HG02870 (cell line): ENCODE measurements around the gene VSNL1.

Experiments used
- ATAC-seq: cut with Tn5 transposase; IDR thresholded peaks from one replicate; pipeline ENCODE4 v1.9.1; 2021; ENCODE audit warnings: mild to moderate bottlenecking, moderate library complexity; ENCODE audit not compliant: unreplicated experiment

Gene VSNL1

GRCh38 chr2:17607379-17607778, 66.9 kb downstream of the VSNL1 start:
- peak; percentile 53 for ATAC-seq

GRCh38 chr2:17608251-17608650, 67.8 kb downstream of the VSNL1 start:
- no peak for ATAC-seq

GRCh38 chr2:17610521-17610920, 70.0 kb downstream of the VSNL1 start:
- no peak for ATAC-seq

GRCh38 chr2:17611036-17611435, 70.5 kb downstream of the VSNL1 start:
- ATAC-seq = no peak

- ATAC-seq = no peak
Measured at GRCh38 chr2:17614174-17614930, 73.9 kb downstream of the VSNL1 start.

GRCh38 chr2:17615147-17615546, 74.7 kb downstream of the VSNL1 start:
- no peak for ATAC-seq

GRCh38 chr2:17615728-17616351, 75.3 kb downstream of the VSNL1 start:
- ATAC-seq = no peak

GRCh38 chr2:17616405-17616804, 75.9 kb downstream of the VSNL1 start:
- no peak for ATAC-seq

- no peak for ATAC-seq
Measured at GRCh38 chr2:17617516-17617915, 77.0 kb downstream of the VSNL1 start.

- no peak for ATAC-seq
Measured at GRCh38 chr2:17617955-17618354, 77.5 kb downstream of the VSNL1 start.

- ATAC-seq = no peak
Measured at GRCh38 chr2:17620280-17620679, 79.8 kb downstream of the VSNL1 start.

GRCh38 chr2:17620841-17621240, 80.3 kb downstream of the VSNL1 start:
- ATAC-seq = no peak

GRCh38 chr2:17621781-17622180, 81.3 kb downstream of the VSNL1 start:
- no peak for ATAC-seq

GRCh38 chr2:17625446-17625845, 85.0 kb downstream of the VSNL1 start:
- ATAC-seq = no peak

- no peak for ATAC-seq
Measured at GRCh38 chr2:17626986-17627385, 86.5 kb downstream of the VSNL1 start.

GRCh38 chr2:17627434-17627833, 86.9 kb downstream of the VSNL1 start:
- no peak for ATAC-seq

- peak; percentile 53 for ATAC-seq
Measured at GRCh38 chr2:17628349-17629261, 88.1 kb downstream of the VSNL1 start.

GRCh38 chr2:17630089-17630488, 89.6 kb downstream of the VSNL1 start:
- no peak for ATAC-seq

- no peak for ATAC-seq
Measured at GRCh38 chr2:17634997-17635396, 94.5 kb downstream of the VSNL1 start.

GRCh38 chr2:17636257-17636656, 95.8 kb downstream of the VSNL1 start:
- ATAC-seq = no peak

- peak; percentile 51 for ATAC-seq
Measured at GRCh38 chr2:17637131-17637906, 96.8 kb downstream of the VSNL1 start.
